ENCODE data around the gene SAC3D1.

SAC3D1 gene

GRCh38 chr11:65063532-65063931 lies 22.5 kb downstream of the SAC3D1 start:
- H3K14ac ChIP-seq (ENCODE audit: low read length), result no peak overlapping the region
- H3K4me2 ChIP-seq (ENCODE audit: insufficient read depth, low read length, poor library complexity, severe bottlenecking), result no peak overlapping the region
- H2AK5ac ChIP-seq (ENCODE audit: low read depth, low read length), result no peak overlapping the region
- H2BK12ac ChIP-seq (ENCODE audit: low read length), result no peak overlapping the region
- H3K9me3 ChIP-seq (replicated peaks in 1 of 2; ENCODE audit: control insufficient read depth in 2 of 2, insufficient read depth in 1 of 2, low read depth in 1 of 2, low read length in 2 of 2), result no peaks in the 10 kb centered on the region
- H2BK120ac ChIP-seq (ENCODE audit: low read depth, low read length), result no peak overlapping the region
- peak overlapping the region; percentile 9 for H3K18ac ChIP-seq (ENCODE audit: low read length)
- H3K4me3 ChIP-seq (ENCODE audit: low read length in 2 of 2), result no peak overlapping the region
- H2BK15ac ChIP-seq (ENCODE audit: low read length), result no peak overlapping the region
- H3K23ac ChIP-seq (ENCODE audit: low read depth, low read length, poor library complexity), result no peak overlapping the region
- H4K8ac ChIP-seq (ENCODE audit: low read depth, low read length), result no peak overlapping the region
- H3K4ac ChIP-seq (ENCODE audit: low read length), result no peak overlapping the region
- H3K36me3 ChIP-seq (replicated peaks in 1 of 2; ENCODE audit: control insufficient read depth in 2 of 2, insufficient read depth in 2 of 2, low read length in 2 of 2), result no peaks in the 10 kb centered on the region
- H3K27ac ChIP-seq (replicated peaks; ENCODE audit: low read length), result no peak overlapping the region
- no peak overlapping the region for H2AFZ ChIP-seq (ENCODE audit: low read length)
- no peak for DNase-seq (ENCODE audit: low spot score)
- WGBS, 2 donors (ENCODE audit: extremely low coverage in 2 of 2, insufficient read length in 2 of 2, insufficient replicate concordance in 1 of 2), result no CpG with 5 or more reads among the region's 3 CpGs
- no peak overlapping the region for H3K9ac ChIP-seq (ENCODE audit: low read depth, low read length, poor library complexity)
- H2BK5ac ChIP-seq (ENCODE audit: low read length), result no peak overlapping the region
- H3K4me1 ChIP-seq (ENCODE audit: control insufficient read depth in 2 of 2, insufficient read depth in 1 of 2, low read depth in 1 of 2, low read length in 2 of 2), result peaks cover 9 to 11% of the 10 kb centered on the region in 2 donors
- H3K79me1 ChIP-seq (ENCODE audit: low read depth, low read length), result no peaks in the 10 kb centered on the region
- H3K27me3 ChIP-seq (ENCODE audit: control insufficient read depth in 3 of 3, insufficient read depth in 3 of 3, low read depth in 1 of 3, low read length in 3 of 3), result no peaks in the 10 kb centered on the region
- no peak overlapping the region for H4K91ac ChIP-seq (ENCODE audit: low read depth, low read length, poor library complexity)

- Histone ChIP-seq H3K9ac (ENCODE audit: low read depth, low read length, poor library complexity) (no peak overlapping the region), H3K27me3 (ENCODE audit: control insufficient read depth in 3 of 3, insufficient read depth in 3 of 3, low read depth in 1 of 3, low read length in 3 of 3) (no peaks in the 10 kb centered on the region)
Observed at GRCh38 chr11:65064847-65065240, 23.8 kb downstream of the SAC3D1 start.

GRCh38 chr11:65065851-65066250 lies 24.8 kb downstream of the SAC3D1 start:
- Histone ChIP-seq H3K9me3 (replicated peaks in 1 of 2; ENCODE audit: control insufficient read depth in 2 of 2, insufficient read depth in 1 of 2, low read depth in 1 of 2, low read length in 2 of 2) (no peaks in the 10 kb centered on the region), H4K91ac (ENCODE audit: low read depth, low read length, poor library complexity) (no peak overlapping the region), H3K4me2 (ENCODE audit: insufficient read depth, low read length, poor library complexity, severe bottlenecking) (no peak overlapping the region), H2AFZ (ENCODE audit: low read length) (peak overlapping the region; percentile 83), H2BK12ac (ENCODE audit: low read length) (no peak overlapping the region), H3K4ac (ENCODE audit: low read length) (no peak overlapping the region), H3K14ac (ENCODE audit: low read length) (no peak overlapping the region), H3K79me1 (ENCODE audit: low read depth, low read length) (no peaks in the 10 kb centered on the region), H3K27me3 (ENCODE audit: control insufficient read depth in 3 of 3, insufficient read depth in 3 of 3, low read depth in 1 of 3, low read length in 3 of 3) (no peaks in the 10 kb centered on the region), H2BK5ac (ENCODE audit: low read length) (no peak overlapping the region), H3K36me3 (replicated peaks in 1 of 2; ENCODE audit: control insufficient read depth in 2 of 2, insufficient read depth in 2 of 2, low read length in 2 of 2) (no peaks in the 10 kb centered on the region), H2BK120ac (ENCODE audit: low read depth, low read length) (no peak overlapping the region), H2AK5ac (ENCODE audit: low read depth, low read length) (peak overlapping the region; percentile 91), H3K4me3 (ENCODE audit: low read length in 2 of 2) (no peak overlapping the region), H2BK15ac (ENCODE audit: low read length) (peak overlapping the region; percentile 39), H3K18ac (ENCODE audit: low read length) (no peak overlapping the region), H3K9ac (ENCODE audit: low read depth, low read length, poor library complexity) (no peak overlapping the region), H3K23ac (ENCODE audit: low read depth, low read length, poor library complexity) (peak overlapping the region; percentile 1), H4K8ac (ENCODE audit: low read depth, low read length) (no peak overlapping the region), H3K4me1 (ENCODE audit: control insufficient read depth in 2 of 2, insufficient read depth in 1 of 2, low read depth in 1 of 2, low read length in 2 of 2) (peaks cover 9 to 11% of the 10 kb centered on the region in 2 donors), H3K27ac (replicated peaks; ENCODE audit: low read length) (no peak overlapping the region)
- WGBS, 2 donors (ENCODE audit: extremely low coverage in 2 of 2, insufficient read length in 2 of 2, insufficient replicate concordance in 1 of 2), result no CpG with 5 or more reads among the region's 7 CpGs
- DNase-seq (ENCODE audit: low spot score), result no peak

More at GRCh38 chr11:65064847-65065240, 23.8 kb downstream of the SAC3D1 start:
- Histone ChIP-seq H3K79me1 (ENCODE audit: low read depth, low read length) (no peaks in the 10 kb centered on the region), H4K8ac (ENCODE audit: low read depth, low read length) (no peak overlapping the region), H3K4me3 (ENCODE audit: low read length in 2 of 2) (no peak overlapping the region), H4K91ac (ENCODE audit: low read depth, low read length, poor library complexity) (no peak overlapping the region), H3K36me3 (replicated peaks in 1 of 2; ENCODE audit: control insufficient read depth in 2 of 2, insufficient read depth in 2 of 2, low read length in 2 of 2) (no peaks in the 10 kb centered on the region), H2BK12ac (ENCODE audit: low read length) (no peak overlapping the region), H3K27ac (replicated peaks; ENCODE audit: low read length) (no peak overlapping the region), H2BK15ac (ENCODE audit: low read length) (no peak overlapping the region), H3K18ac (ENCODE audit: low read length) (no peak overlapping the region), H2AK5ac (ENCODE audit: low read depth, low read length) (no peak overlapping the region), H3K4me2 (ENCODE audit: insufficient read depth, low read length, poor library complexity, severe bottlenecking) (no peak overlapping the region), H3K14ac (ENCODE audit: low read length) (no peak overlapping the region), H3K4ac (ENCODE audit: low read length) (no peak overlapping the region), H3K9me3 (replicated peaks in 1 of 2; ENCODE audit: control insufficient read depth in 2 of 2, insufficient read depth in 1 of 2, low read depth in 1 of 2, low read length in 2 of 2) (no peaks in the 10 kb centered on the region), H3K23ac (ENCODE audit: low read depth, low read length, poor library complexity) (no peak overlapping the region), H2BK5ac (ENCODE audit: low read length) (no peak overlapping the region), H2AFZ (ENCODE audit: low read length) (no peak overlapping the region), H3K4me1 (ENCODE audit: control insufficient read depth in 2 of 2, insufficient read depth in 1 of 2, low read depth in 1 of 2, low read length in 2 of 2) (peaks cover 9 to 11% of the 10 kb centered on the region in 2 donors), H2BK120ac (ENCODE audit: low read depth, low read length) (no peak overlapping the region)
- no peak for DNase-seq (ENCODE audit: low spot score)
- WGBS, 2 donors (ENCODE audit: extremely low coverage in 2 of 2, insufficient read length in 2 of 2, insufficient replicate concordance in 1 of 2), result no CpG with 5 or more reads among the region's 4 CpGs

GRCh38 chr11:65066315-65066714 lies 25.3 kb downstream of the SAC3D1 start:
- Histone ChIP-seq H3K4me3 (ENCODE audit: low read length in 2 of 2) (no peak overlapping the region), H3K9me3 (replicated peaks in 1 of 2; ENCODE audit: control insufficient read depth in 2 of 2, insufficient read depth in 1 of 2, low read depth in 1 of 2, low read length in 2 of 2) (no peaks in the 10 kb centered on the region)
- no peak for DNase-seq (ENCODE audit: low spot score)

More at GRCh38 chr11:65066315-65066714, 25.3 kb downstream of the SAC3D1 start:
- H3K18ac ChIP-seq (ENCODE audit: low read length), result peak overlapping the region; percentile 90
- H2AK5ac ChIP-seq (ENCODE audit: low read depth, low read length), result peak overlapping the region; percentile 91
- peaks cover 9 to 11% of the 10 kb centered on the region in 2 donors for H3K4me1 ChIP-seq (ENCODE audit: control insufficient read depth in 2 of 2, insufficient read depth in 1 of 2, low read depth in 1 of 2, low read length in 2 of 2)
- no peak overlapping the region for H2BK5ac ChIP-seq (ENCODE audit: low read length)
- peak overlapping the region; percentile 86 for H4K8ac ChIP-seq (ENCODE audit: low read depth, low read length)
- WGBS, 2 donors (ENCODE audit: extremely low coverage in 2 of 2, insufficient read length in 2 of 2, insufficient replicate concordance in 1 of 2), result no CpG with 5 or more reads among the region's 11 CpGs
- no peak overlapping the region for H4K91ac ChIP-seq (ENCODE audit: low read depth, low read length, poor library complexity)
- no peak overlapping the region for H2BK120ac ChIP-seq (ENCODE audit: low read depth, low read length)
- H3K27ac ChIP-seq (replicated peaks; ENCODE audit: low read length), result no peak overlapping the region
- H3K4me2 ChIP-seq (ENCODE audit: insufficient read depth, low read length, poor library complexity, severe bottlenecking), result no peak overlapping the region
- H3K27me3 ChIP-seq (ENCODE audit: control insufficient read depth in 3 of 3, insufficient read depth in 3 of 3, low read depth in 1 of 3, low read length in 3 of 3), result no peaks in the 10 kb centered on the region
- H2BK12ac ChIP-seq (ENCODE audit: low read length), result peak overlapping the region; percentile 2
- H2BK15ac ChIP-seq (ENCODE audit: low read length), result peak overlapping the region; percentile 6
- H3K79me1 ChIP-seq (ENCODE audit: low read depth, low read length), result no peaks in the 10 kb centered on the region
- H2AFZ ChIP-seq (ENCODE audit: low read length), result peak overlapping the region; percentile 83
- peak overlapping the region; percentile 80 for H3K9ac ChIP-seq (ENCODE audit: low read depth, low read length, poor library complexity)
- H3K4ac ChIP-seq (ENCODE audit: low read length), result no peak overlapping the region
- H3K14ac ChIP-seq (ENCODE audit: low read length), result peak overlapping the region; percentile 78
- H3K23ac ChIP-seq (ENCODE audit: low read depth, low read length, poor library complexity), result peak overlapping the region; percentile 1
- H3K36me3 ChIP-seq (replicated peaks in 1 of 2; ENCODE audit: control insufficient read depth in 2 of 2, insufficient read depth in 2 of 2, low read length in 2 of 2), result no peaks in the 10 kb centered on the region

Data from neuronal stem cell (in vitro differentiated cells).